ENCODE measurements around the gene BLNK. TPM values are rescaled to one million over a fixed set of nuclear protein-coding genes. Genes with fewer than 3 reads are reported as not detected.

Gene BLNK
- total and polyA plus RNA-seq, 2 experiments from 2014 or later: 0.11 TPM; not detected in 1

DNA sequence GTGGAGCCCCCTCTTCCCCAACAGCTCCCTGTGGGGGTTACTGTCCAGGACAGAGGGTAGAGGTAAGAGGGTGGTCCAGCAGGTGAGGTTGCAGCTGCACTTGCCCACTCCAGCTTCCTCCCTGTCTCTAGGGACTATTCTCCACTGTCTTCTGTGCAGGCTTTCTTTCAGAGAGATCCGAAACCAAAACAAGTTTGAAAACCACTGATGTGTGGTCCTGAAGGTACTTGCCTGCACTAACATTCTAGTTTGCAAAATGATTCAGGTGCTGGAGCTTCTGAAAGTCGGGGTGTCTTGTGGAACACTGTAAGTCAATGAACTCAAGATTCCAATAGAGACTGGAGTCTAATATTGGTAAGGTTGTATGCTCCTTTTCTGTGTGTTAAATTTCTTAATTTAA lies 63.1 kb downstream of the BLNK start:
- no peaks in the 10 kb centered on the region for H4K20me1 ChIP-seq (replicated peaks; ENCODE audit: insufficient read depth)
- peaks cover 13% of the 10 kb centered on the region for H3K4me1 Mint-ChIP-seq
- no peak for ATAC-seq

More for the DNA sequence above, 63.1 kb downstream of the BLNK start:
- Histone ChIP-seq H3K4me1 (ENCODE audit: insufficient read depth) (peaks cover 12% of the 10 kb centered on the region), H3K27me3 (ENCODE audit: insufficient read depth) (no peaks in the 10 kb centered on the region), H3K4me3 (no peak overlapping the region), H3K79me2 (replicated peaks; ENCODE audit: insufficient read depth) (no peaks in the 10 kb centered on the region), H3K9me2 (ENCODE audit: insufficient read depth) (no peaks in the 10 kb centered on the region), H3K36me3 (ENCODE audit: insufficient read depth) (no peaks in the 10 kb centered on the region), H3K27ac (ENCODE audit: low read depth) (no peak overlapping the region), H2AFZ (no peak overlapping the region), H3K4me2 (no peak overlapping the region), H3F3A (replicated peaks; ENCODE audit: low read depth) (no peaks in the 10 kb centered on the region)
- H3K27ac Mint-ChIP-seq: no peak overlapping the region
- peaks cover 3% of the 10 kb centered on the region for H3K27me3 Mint-ChIP-seq (ENCODE audit: insufficient read depth, low read depth, poor library complexity)
- DNase-seq (ENCODE audit: low spot score): no peak
- no peaks in the 10 kb centered on the region for H3K9me3 Mint-ChIP-seq
- no peak overlapping the region for H3K4me3 Mint-ChIP-seq
- H3K36me3 Mint-ChIP-seq (ENCODE audit: low read depth): no peaks in the 10 kb centered on the region
- TF ChIP-seq, protein P1, sequence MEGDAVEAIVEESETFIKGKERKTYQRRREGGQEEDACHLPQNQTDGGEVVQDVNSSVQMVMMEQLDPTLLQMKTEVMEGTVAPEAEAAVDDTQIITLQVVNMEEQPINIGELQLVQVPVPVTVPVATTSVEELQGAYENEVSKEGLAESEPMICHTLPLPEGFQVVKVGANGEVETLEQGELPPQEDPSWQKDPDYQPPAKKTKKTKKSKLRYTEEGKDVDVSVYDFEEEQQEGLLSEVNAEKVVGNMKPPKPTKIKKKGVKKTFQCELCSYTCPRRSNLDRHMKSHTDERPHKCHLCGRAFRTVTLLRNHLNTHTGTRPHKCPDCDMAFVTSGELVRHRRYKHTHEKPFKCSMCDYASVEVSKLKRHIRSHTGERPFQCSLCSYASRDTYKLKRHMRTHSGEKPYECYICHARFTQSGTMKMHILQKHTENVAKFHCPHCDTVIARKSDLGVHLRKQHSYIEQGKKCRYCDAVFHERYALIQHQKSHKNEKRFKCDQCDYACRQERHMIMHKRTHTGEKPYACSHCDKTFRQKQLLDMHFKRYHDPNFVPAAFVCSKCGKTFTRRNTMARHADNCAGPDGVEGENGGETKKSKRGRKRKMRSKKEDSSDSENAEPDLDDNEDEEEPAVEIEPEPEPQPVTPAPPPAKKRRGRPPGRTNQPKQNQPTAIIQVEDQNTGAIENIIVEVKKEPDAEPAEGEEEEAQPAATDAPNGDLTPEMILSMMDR (conservative IDR thresholded peaks at IDR 0.05; ENCODE audit: low read depth in 2 of 2): no peak
- TF ChIP-seq, protein P2, sequence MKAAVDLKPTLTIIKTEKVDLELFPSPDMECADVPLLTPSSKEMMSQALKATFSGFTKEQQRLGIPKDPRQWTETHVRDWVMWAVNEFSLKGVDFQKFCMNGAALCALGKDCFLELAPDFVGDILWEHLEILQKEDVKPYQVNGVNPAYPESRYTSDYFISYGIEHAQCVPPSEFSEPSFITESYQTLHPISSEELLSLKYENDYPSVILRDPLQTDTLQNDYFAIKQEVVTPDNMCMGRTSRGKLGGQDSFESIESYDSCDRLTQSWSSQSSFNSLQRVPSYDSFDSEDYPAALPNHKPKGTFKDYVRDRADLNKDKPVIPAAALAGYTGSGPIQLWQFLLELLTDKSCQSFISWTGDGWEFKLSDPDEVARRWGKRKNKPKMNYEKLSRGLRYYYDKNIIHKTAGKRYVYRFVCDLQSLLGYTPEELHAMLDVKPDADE (IDR thresholded peaks at IDR 0.05): no peak
- no peak for TF ChIP-seq POLR2AphosphoS5 (IDR thresholded peaks at IDR 0.05; ENCODE audit: low read depth)
- TF ChIP-seq, protein P3, sequence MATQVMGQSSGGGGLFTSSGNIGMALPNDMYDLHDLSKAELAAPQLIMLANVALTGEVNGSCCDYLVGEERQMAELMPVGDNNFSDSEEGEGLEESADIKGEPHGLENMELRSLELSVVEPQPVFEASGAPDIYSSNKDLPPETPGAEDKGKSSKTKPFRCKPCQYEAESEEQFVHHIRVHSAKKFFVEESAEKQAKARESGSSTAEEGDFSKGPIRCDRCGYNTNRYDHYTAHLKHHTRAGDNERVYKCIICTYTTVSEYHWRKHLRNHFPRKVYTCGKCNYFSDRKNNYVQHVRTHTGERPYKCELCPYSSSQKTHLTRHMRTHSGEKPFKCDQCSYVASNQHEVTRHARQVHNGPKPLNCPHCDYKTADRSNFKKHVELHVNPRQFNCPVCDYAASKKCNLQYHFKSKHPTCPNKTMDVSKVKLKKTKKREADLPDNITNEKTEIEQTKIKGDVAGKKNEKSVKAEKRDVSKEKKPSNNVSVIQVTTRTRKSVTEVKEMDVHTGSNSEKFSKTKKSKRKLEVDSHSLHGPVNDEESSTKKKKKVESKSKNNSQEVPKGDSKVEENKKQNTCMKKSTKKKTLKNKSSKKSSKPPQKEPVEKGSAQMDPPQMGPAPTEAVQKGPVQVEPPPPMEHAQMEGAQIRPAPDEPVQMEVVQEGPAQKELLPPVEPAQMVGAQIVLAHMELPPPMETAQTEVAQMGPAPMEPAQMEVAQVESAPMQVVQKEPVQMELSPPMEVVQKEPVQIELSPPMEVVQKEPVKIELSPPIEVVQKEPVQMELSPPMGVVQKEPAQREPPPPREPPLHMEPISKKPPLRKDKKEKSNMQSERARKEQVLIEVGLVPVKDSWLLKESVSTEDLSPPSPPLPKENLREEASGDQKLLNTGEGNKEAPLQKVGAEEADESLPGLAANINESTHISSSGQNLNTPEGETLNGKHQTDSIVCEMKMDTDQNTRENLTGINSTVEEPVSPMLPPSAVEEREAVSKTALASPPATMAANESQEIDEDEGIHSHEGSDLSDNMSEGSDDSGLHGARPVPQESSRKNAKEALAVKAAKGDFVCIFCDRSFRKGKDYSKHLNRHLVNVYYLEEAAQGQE (IDR thresholded peaks at IDR 0.05; ENCODE audit: unreplicated experiment): no peak
- no peak for TF ChIP-seq ZNF331 (CRISPR knock-in tag; IDR thresholded peaks at IDR 0.05; ENCODE audit: low read depth)
- TF ChIP-seq NANOG (IDR thresholded peaks at IDR 0.05; ENCODE audit: borderline replicate concordance): no peak
- TF ChIP-seq JUNB (IDR thresholded peaks at IDR 0.05; ENCODE audit: unreplicated experiment): no peak
- TF ChIP-seq CREB1 (CRISPR knock-in tag; IDR thresholded peaks at IDR 0.05; ENCODE audit: low read depth): no peak
- no peak for TF ChIP-seq STAT1 (IDR thresholded peaks at IDR 0.05; ENCODE audit: unreplicated experiment)
- TF ChIP-seq EZH2phosphoT487 (IDR thresholded peaks at IDR 0.05; ENCODE audit: unreplicated experiment): no peak
- no peak for TF ChIP-seq ZNF114 (CRISPR knock-in tag; IDR thresholded peaks at IDR 0.05)
- TF ChIP-seq, protein P4, sequence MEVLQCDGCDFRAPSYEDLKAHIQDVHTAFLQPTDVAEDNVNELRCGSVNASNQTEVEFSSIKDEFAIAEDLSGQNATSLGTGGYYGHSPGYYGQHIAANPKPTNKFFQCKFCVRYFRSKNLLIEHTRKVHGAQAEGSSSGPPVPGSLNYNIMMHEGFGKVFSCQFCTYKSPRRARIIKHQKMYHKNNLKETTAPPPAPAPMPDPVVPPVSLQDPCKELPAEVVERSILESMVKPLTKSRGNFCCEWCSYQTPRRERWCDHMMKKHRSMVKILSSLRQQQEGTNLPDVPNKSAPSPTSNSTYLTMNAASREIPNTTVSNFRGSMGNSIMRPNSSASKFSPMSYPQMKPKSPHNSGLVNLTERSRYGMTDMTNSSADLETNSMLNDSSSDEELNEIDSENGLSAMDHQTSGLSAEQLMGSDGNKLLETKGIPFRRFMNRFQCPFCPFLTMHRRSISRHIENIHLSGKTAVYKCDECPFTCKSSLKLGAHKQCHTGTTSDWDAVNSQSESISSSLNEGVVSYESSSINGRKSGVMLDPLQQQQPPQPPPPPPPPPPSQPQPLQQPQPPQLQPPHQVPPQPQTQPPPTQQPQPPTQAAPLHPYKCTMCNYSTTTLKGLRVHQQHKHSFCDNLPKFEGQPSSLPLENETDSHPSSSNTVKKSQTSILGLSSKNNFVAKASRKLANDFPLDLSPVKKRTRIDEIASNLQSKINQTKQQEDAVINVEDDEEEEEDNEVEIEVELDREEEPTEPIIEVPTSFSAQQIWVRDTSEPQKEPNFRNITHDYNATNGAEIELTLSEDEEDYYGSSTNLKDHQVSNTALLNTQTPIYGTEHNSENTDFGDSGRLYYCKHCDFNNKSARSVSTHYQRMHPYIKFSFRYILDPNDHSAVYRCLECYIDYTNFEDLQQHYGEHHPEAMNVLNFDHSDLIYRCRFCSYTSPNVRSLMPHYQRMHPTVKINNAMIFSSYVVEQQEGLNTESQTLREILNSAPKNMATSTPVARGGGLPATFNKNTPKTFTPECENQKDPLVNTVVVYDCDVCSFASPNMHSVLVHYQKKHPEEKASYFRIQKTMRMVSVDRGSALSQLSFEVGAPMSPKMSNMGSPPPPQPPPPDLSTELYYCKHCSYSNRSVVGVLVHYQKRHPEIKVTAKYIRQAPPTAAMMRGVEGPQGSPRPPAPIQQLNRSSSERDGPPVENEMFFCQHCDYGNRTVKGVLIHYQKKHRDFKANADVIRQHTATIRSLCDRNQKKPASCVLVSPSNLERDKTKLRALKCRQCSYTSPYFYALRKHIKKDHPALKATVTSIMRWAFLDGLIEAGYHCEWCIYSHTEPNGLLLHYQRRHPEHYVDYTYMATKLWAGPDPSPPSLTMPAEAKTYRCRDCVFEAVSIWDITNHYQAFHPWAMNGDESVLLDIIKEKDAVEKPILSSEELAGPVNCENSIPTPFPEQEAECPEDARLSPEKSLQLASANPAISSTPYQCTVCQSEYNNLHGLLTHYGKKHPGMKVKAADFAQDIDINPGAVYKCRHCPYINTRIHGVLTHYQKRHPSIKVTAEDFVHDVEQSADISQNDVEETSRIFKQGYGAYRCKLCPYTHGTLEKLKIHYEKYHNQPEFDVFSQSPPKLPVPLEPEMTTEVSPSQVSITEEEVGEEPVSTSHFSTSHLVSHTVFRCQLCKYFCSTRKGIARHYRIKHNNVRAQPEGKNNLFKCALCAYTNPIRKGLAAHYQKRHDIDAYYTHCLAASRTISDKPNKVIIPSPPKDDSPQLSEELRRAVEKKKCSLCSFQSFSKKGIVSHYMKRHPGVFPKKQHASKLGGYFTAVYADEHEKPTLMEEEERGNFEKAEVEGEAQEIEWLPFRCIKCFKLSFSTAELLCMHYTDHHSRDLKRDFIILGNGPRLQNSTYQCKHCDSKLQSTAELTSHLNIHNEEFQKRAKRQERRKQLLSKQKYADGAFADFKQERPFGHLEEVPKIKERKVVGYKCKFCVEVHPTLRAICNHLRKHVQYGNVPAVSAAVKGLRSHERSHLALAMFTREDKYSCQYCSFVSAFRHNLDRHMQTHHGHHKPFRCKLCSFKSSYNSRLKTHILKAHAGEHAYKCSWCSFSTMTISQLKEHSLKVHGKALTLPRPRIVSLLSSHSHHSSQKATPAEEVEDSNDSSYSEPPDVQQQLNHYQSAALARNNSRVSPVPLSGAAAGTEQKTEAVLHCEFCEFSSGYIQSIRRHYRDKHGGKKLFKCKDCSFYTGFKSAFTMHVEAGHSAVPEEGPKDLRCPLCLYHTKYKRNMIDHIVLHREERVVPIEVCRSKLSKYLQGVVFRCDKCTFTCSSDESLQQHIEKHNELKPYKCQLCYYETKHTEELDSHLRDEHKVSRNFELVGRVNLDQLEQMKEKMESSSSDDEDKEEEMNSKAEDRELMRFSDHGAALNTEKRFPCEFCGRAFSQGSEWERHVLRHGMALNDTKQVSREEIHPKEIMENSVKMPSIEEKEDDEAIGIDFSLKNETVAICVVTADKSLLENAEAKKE (CRISPR knock-in tag; IDR thresholded peaks at IDR 0.05): no peak
- no peak for TF ChIP-seq EZH2 (IDR thresholded peaks at IDR 0.05; ENCODE audit: low read depth, unreplicated experiment)
